OCI-LY3 (cell line): ENCODE data around the gene SGSM1.

Experiments used
- EZH2phosphoT487 ChIP-seq: fragments of 200-600 bp; shearing (Covaris generic); IDR thresholded peaks from 2 replicates; pipeline ENCODE4 v1.6.1; 2018; ENCODE audit warnings: antibody characterized with exemption, mixed run types, low read depth
- TF ChIP-seq, protein P1 (sequence below): fragments of 200-600, 300-600 bp; sonication (generic); IDR thresholded peaks from 2 replicates; pipeline ENCODE4 v1.5.1; 2014; ENCODE audit warnings: antibody characterized with exemption, low read length, low read depth

DNA sequence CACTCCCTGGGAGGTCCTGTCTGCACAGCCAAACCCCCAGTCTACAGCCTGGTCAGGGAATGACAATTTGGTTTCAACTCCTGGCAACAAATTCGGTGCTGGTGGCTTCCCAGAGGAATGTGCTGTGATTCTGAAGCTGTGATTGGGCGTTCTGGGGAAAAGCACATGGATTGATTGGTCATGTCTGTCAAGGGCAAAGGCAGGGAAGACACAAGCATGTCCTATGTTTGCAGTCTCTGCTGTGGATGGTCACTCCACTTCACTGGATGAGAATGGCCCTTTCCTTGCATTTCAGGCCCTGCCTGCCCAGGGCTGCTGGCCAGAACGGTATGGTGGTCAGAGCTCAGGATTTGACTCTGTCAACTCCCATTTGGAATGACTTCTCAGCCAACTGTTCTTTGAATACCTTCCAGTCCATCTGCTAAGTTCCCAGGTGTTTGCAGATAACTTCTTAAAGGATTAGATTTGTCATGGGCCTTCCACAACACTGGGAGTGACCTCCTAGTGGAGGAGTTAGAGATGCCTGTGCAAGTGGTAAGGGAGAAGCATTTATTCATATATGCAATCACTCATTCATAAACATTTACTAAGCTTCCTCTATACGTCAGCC lies 42.7 kb downstream of the SGSM1 start:
- TF ChIP-seq, protein P1, sequence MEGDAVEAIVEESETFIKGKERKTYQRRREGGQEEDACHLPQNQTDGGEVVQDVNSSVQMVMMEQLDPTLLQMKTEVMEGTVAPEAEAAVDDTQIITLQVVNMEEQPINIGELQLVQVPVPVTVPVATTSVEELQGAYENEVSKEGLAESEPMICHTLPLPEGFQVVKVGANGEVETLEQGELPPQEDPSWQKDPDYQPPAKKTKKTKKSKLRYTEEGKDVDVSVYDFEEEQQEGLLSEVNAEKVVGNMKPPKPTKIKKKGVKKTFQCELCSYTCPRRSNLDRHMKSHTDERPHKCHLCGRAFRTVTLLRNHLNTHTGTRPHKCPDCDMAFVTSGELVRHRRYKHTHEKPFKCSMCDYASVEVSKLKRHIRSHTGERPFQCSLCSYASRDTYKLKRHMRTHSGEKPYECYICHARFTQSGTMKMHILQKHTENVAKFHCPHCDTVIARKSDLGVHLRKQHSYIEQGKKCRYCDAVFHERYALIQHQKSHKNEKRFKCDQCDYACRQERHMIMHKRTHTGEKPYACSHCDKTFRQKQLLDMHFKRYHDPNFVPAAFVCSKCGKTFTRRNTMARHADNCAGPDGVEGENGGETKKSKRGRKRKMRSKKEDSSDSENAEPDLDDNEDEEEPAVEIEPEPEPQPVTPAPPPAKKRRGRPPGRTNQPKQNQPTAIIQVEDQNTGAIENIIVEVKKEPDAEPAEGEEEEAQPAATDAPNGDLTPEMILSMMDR, result no peak
- TF ChIP-seq EZH2phosphoT487, result no peak
